GM23338 (cell line): ENCODE results near the gene VSIG10L2. TPM values are rescaled to one million over a fixed set of nuclear protein-coding genes. Genes with fewer than 3 reads are reported as not detected.

Source experiments
- ATAC-seq: fragments of 200-7000 bp; cut with Tn5 transposase; 3 replicates; pipeline ENCODE4 v1.9.1; 2020
- DNase-seq: peaks from one replicate; pipeline ENCODE4 v3.0.0-alpha.2; 2015; ENCODE audit warnings: low spot score
- H2AFZ ChIP-seq: fragments of 200-600 bp; sonication (generic); 2 replicates; pipeline ENCODE4 v1.8.0; 2016; ENCODE audit warnings: antibody characterized with exemption, mild to moderate bottlenecking, moderate library complexity
- H3F3A ChIP-seq: fragments of 200-600 bp; sonication (generic); replicated peaks from 2 replicates; pipeline ENCODE4 v1.8.0; 2017; ENCODE audit warnings: antibody characterized with exemption, mixed run types, low read depth
- H3K27ac ChIP-seq: fragments of 200-600 bp; sonication (generic); 2 replicates; pipeline ENCODE4 v1.6.1; 2016; ENCODE audit warnings: low read depth
- H3K27me3 ChIP-seq: fragments of 200-600 bp; sonication (generic); 2 replicates; pipeline ENCODE4 v1.8.0; 2016; ENCODE audit warnings: mild to moderate bottlenecking, mixed run types, moderate library complexity; ENCODE audit not compliant: insufficient read depth
- H3K36me3 ChIP-seq: fragments of 200-600 bp; sonication (generic); 2 replicates; pipeline ENCODE4 v1.8.0; 2016; ENCODE audit warnings: mild to moderate bottlenecking; ENCODE audit not compliant: insufficient read depth
- H3K4me1 ChIP-seq: fragments of 200-600 bp; sonication (generic); 2 replicates; pipeline ENCODE4 v1.8.0; 2016; ENCODE audit warnings: mild to moderate bottlenecking, moderate library complexity; ENCODE audit not compliant: insufficient read depth
- H3K4me2 ChIP-seq: fragments of 200-600 bp; sonication (generic); 2 replicates; pipeline ENCODE4 v1.7.1; 2017; ENCODE audit warnings: mixed run types
- H3K4me3 ChIP-seq: fragments of 200-600 bp; sonication (generic); 2 replicates; pipeline ENCODE4 v1.6.1; 2016; ENCODE audit warnings: mixed run types
- H3K79me2 ChIP-seq: fragments of 200-600 bp; sonication (generic); replicated peaks from 2 replicates; pipeline ENCODE4 v1.8.0; 2017; ENCODE audit warnings: mild to moderate bottlenecking; ENCODE audit not compliant: insufficient read depth
- H3K9me2 ChIP-seq: fragments of 200-600 bp; sonication (generic); 2 replicates; pipeline ENCODE4 v1.8.0; 2017; ENCODE audit not compliant: insufficient read depth
- H4K20me1 ChIP-seq: fragments of 200-600 bp; sonication (generic); replicated peaks from 2 replicates; pipeline ENCODE4 v1.8.0; 2017; ENCODE audit warnings: mild to moderate bottlenecking; ENCODE audit not compliant: insufficient read depth
- H3K27ac Mint-ChIP-seq: 2 replicates; pipeline ENCODE4 v1.8.0; 2020; ENCODE audit warnings: inconsistent platforms, mild to moderate bottlenecking, moderate library complexity, mixed read lengths
- H3K27me3 Mint-ChIP-seq: 3 replicates; pipeline ENCODE4 v1.8.0; 2022; ENCODE audit warnings: low read depth, mild to moderate bottlenecking, moderate library complexity, mixed read lengths, inconsistent platforms; ENCODE audit not compliant: insufficient read depth, poor library complexity
- H3K36me3 Mint-ChIP-seq: 3 replicates; pipeline ENCODE4 v1.8.0; 2021; ENCODE audit warnings: low read depth, mild to moderate bottlenecking, inconsistent platforms, moderate library complexity, mixed read lengths
- H3K4me1 Mint-ChIP-seq: 3 replicates; pipeline ENCODE4 v1.8.0; 2020; ENCODE audit warnings: mild to moderate bottlenecking, inconsistent platforms, mixed read lengths
- H3K4me3 Mint-ChIP-seq: 3 replicates; pipeline ENCODE4 v1.8.0; 2021; ENCODE audit warnings: moderate library complexity, mild to moderate bottlenecking, inconsistent platforms, mixed read lengths
- H3K9me3 Mint-ChIP-seq: 3 replicates; pipeline ENCODE4 v1.8.0; 2020; ENCODE audit warnings: moderate library complexity, mild to moderate bottlenecking, inconsistent platforms, mixed read lengths
- CREB1 ChIP-seq: fragments of 250-450 bp; sonication (Bioruptor Pico); IDR thresholded peaks from 2 replicates; pipeline ENCODE4 v1.5.0; 2020; ENCODE audit warnings: low read depth, mild to moderate bottlenecking, moderate library complexity
- ETS1 ChIP-seq: IDR thresholded peaks from 2 replicates; pipeline ENCODE4 v1.6.1; 2016; ENCODE audit warnings: antibody characterized with exemption
- EZH2 ChIP-seq: fragments of 200-600 bp; sonication (generic); IDR thresholded peaks from one replicate; pipeline ENCODE4 v1.8.0; 2017; ENCODE audit warnings: antibody characterized with exemption, mild to moderate bottlenecking, low read depth; ENCODE audit not compliant: unreplicated experiment
- POLR2AphosphoS5 ChIP-seq: IDR thresholded peaks from 2 replicates; pipeline ENCODE4 v1.6.1; 2016; ENCODE audit warnings: antibody characterized with exemption, low read depth
- STAT1 ChIP-seq: IDR thresholded peaks from one replicate; pipeline ENCODE4 v1.6.1; 2016; ENCODE audit warnings: antibody characterized with exemption; ENCODE audit not compliant: unreplicated experiment
- polyA plus RNA-seq: library from polyadenylated mRNA; unstranded; fragments of >200 nt; fragmentation: Nextera tagmentation; extraction: Ambion mirVana; gene quantifications from 2 replicates; pipeline ENCODE4 v1.2.1, GENCODE V29; 2016
- total RNA-seq: library from RNA; depleted of rRNA; stranded (reverse); fragments of >200 nt; shearing (Covaris generic); gene quantifications from 2 replicates; pipeline ENCODE4 v1.2.3, GENCODE V29; 2014
- TF ChIP-seq, protein P1 (sequence below), 2 experiments: fragments of 200-600 bp in 1 of 2; sonication (generic) in 1 of 2; conservative IDR thresholded peaks; 2 replicates each; pipeline versions ENCODE4 v1.5.1 to v1.6.1; 2016 to 2017; ENCODE audit warnings: antibody characterized with exemption in 2 of 2, low read depth in 2 of 2, mild to moderate bottlenecking in 2 of 2, moderate library complexity in 1 of 2
- TF ChIP-seq, protein P2 (sequence below): IDR thresholded peaks from one replicate; pipeline ENCODE4 v1.6.1; 2018; ENCODE audit warnings: antibody characterized with exemption; ENCODE audit not compliant: unreplicated experiment

VSIG10L2 gene
- total and polyA plus RNA-seq, 2 experiments from 2014 or later: 0.63 TPM; not detected in 1

DNA sequence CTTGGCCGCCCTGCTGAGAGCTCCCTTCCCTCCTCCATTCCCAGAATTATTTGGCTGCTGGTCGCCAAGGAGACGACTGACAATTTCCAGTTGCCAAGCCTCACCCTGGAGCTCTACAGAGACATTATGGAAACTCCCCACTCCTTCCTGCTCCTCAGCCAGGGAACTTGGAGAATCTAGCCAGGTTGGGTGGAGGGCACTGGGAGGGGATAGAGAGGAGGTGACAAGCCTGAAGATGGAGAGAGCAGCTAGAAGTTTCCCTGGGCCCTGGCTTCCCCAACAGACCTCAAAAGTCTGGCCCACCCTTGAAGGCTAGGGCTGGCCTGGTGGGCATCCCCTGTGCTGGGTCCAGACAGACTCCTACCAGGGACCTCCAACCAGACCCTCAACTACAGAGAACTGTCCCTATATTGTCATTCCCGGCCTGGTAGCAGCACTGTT lies 6.7 kb upstream of the VSIG10L2 start (continued):
- TF ChIP-seq CREB1 (CRISPR knock-in tag) (no peak), EZH2 (no peak), STAT1 (no peak)

- H3K27me3 ChIP-seq: no peaks in the 10 kb centered on the region
- TF ChIP-seq, protein P1, sequence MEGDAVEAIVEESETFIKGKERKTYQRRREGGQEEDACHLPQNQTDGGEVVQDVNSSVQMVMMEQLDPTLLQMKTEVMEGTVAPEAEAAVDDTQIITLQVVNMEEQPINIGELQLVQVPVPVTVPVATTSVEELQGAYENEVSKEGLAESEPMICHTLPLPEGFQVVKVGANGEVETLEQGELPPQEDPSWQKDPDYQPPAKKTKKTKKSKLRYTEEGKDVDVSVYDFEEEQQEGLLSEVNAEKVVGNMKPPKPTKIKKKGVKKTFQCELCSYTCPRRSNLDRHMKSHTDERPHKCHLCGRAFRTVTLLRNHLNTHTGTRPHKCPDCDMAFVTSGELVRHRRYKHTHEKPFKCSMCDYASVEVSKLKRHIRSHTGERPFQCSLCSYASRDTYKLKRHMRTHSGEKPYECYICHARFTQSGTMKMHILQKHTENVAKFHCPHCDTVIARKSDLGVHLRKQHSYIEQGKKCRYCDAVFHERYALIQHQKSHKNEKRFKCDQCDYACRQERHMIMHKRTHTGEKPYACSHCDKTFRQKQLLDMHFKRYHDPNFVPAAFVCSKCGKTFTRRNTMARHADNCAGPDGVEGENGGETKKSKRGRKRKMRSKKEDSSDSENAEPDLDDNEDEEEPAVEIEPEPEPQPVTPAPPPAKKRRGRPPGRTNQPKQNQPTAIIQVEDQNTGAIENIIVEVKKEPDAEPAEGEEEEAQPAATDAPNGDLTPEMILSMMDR (conservative IDR thresholded peaks at IDR 0.05; ENCODE audit: low read depth in 2 of 2): no peak
- TF ChIP-seq STAT1: no peak
- TF ChIP-seq, protein P2, sequence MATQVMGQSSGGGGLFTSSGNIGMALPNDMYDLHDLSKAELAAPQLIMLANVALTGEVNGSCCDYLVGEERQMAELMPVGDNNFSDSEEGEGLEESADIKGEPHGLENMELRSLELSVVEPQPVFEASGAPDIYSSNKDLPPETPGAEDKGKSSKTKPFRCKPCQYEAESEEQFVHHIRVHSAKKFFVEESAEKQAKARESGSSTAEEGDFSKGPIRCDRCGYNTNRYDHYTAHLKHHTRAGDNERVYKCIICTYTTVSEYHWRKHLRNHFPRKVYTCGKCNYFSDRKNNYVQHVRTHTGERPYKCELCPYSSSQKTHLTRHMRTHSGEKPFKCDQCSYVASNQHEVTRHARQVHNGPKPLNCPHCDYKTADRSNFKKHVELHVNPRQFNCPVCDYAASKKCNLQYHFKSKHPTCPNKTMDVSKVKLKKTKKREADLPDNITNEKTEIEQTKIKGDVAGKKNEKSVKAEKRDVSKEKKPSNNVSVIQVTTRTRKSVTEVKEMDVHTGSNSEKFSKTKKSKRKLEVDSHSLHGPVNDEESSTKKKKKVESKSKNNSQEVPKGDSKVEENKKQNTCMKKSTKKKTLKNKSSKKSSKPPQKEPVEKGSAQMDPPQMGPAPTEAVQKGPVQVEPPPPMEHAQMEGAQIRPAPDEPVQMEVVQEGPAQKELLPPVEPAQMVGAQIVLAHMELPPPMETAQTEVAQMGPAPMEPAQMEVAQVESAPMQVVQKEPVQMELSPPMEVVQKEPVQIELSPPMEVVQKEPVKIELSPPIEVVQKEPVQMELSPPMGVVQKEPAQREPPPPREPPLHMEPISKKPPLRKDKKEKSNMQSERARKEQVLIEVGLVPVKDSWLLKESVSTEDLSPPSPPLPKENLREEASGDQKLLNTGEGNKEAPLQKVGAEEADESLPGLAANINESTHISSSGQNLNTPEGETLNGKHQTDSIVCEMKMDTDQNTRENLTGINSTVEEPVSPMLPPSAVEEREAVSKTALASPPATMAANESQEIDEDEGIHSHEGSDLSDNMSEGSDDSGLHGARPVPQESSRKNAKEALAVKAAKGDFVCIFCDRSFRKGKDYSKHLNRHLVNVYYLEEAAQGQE: no peak
- TF ChIP-seq CREB1 (CRISPR knock-in tag): no peak
- TF ChIP-seq ETS1: no peak
- Mint-ChIP-seq H3K9me3 (no peaks in the 10 kb centered on the region; the same call in 2 of the 3 replicates), H3K36me3 (no peaks in the 10 kb centered on the region), H3K27ac (no peak overlapping the region), H3K27me3 (peaks cover 15% of the 10 kb centered on the region), H3K4me3 (no peak overlapping the region), H3K4me1 (peaks cover 22% of the 10 kb centered on the region)
- no peaks in the 10 kb centered on the region for H3K9me2 ChIP-seq
- H3K27ac ChIP-seq: no peak overlapping the region
- H3K4me1 ChIP-seq: peaks cover 13% of the 10 kb centered on the region
- DNase-seq (no peak), ATAC-seq (no peak)
- no peak overlapping the region for H3K4me3 ChIP-seq
- no peaks in the 10 kb centered on the region for H3K36me3 ChIP-seq
- H3K79me2 ChIP-seq: no peaks in the 10 kb centered on the region
- H4K20me1 ChIP-seq: no peaks in the 10 kb centered on the region
- no peak overlapping the region for H2AFZ ChIP-seq
- no peaks in the 10 kb centered on the region for H3F3A ChIP-seq
- no peak overlapping the region for H3K4me2 ChIP-seq
Measured at GRCh38 chr11:125940145-125940544, 5.7 kb upstream of the VSIG10L2 start.

DNA sequence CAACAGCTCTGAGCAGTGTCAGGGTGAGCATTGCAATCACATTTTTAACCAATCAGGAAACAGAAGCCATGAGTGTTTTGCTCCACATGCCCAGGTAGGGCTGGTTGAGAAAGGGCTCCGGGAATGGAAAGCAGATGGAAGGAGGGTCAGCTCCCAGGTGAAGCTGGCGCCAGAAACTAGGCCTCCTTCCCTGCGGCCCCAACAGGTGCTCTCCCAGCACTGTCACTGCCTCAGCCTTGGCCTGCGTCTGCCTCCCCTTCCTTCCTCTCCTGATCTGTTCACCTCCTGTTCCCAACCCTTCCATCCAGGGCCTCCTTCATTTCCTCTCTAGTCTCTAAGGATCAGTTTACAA lies 4.6 kb upstream of the VSIG10L2 start:
- DNase-seq (no peak), ATAC-seq (peak; percentile 42)
- no peak overlapping the region for H3K4me3 Mint-ChIP-seq
- no peaks in the 10 kb centered on the region; the same call in 2 of the 3 replicates for H3K9me3 Mint-ChIP-seq
- peak overlapping the region; percentile 99 for H2AFZ ChIP-seq
- peak overlapping the region; percentile 26; the same call in 1 of the 2 replicates for H3K27ac Mint-ChIP-seq
- H3K27ac ChIP-seq: no peak overlapping the region
- 0 out of 2 replicates have a peak overlapping the region, but pooled peaks have one; percentile 39 for H3K4me2 ChIP-seq
- H4K20me1 ChIP-seq: no peaks in the 10 kb centered on the region
- H3K36me3 ChIP-seq: no peaks in the 10 kb centered on the region
- H3K27me3 ChIP-seq: no peaks in the 10 kb centered on the region
- H3K36me3 Mint-ChIP-seq: no peaks in the 10 kb centered on the region
- no peaks in the 10 kb centered on the region for H3K79me2 ChIP-seq
- H3K4me1 ChIP-seq: peaks cover 13% of the 10 kb centered on the region
- no peaks in the 10 kb centered on the region for H3K9me2 ChIP-seq
- peak overlapping the region; percentile 22; the same call in 1 of the 2 replicates for H3K4me3 ChIP-seq
- H3K27me3 Mint-ChIP-seq: peaks cover 15% of the 10 kb centered on the region
- H3K4me1 Mint-ChIP-seq: peaks cover 22% of the 10 kb centered on the region
- no peaks in the 10 kb centered on the region for H3F3A ChIP-seq
- TF ChIP-seq POLR2AphosphoS5: no peak
